IMR-90 (cell line): ENCODE measurements around the gene HPF1. TPM values are rescaled to one million over a fixed set of nuclear protein-coding genes. Genes with fewer than 3 reads are reported as not detected.

Experiments
- ATAC-seq: fragments of 200-7000 bp; cut with Tn5 transposase; 2 replicates; pipeline ENCODE4 v1.9.1; 2020; ENCODE audit warnings: low read depth, mild to moderate bottlenecking, moderate library complexity
- BruUV-seq: library from RNA; stranded (reverse); fragments of 400-500 nt; replicated peaks from 2 replicates; lab custom pipeline; 2021; lab: Mats Ljungman, UMichigan
- CTCF ChIA-PET: fragments of 300-600 bp; formaldehyde crosslinking; extraction: SDS; loops from one replicate; lab custom pipeline; 2021; ENCODE audit warnings: antibody characterized with exemption; lab: Yijun Ruan, JAX
- POLR2A ChIA-PET: fragments of 300-600 bp; sonication (Branson Sonifier 250); formaldehyde crosslinking; loops from one replicate; lab custom pipeline; 2022; ENCODE audit warnings: antibody characterized with exemption; ENCODE audit not compliant: unreplicated experiment; lab: Charles Lee
- DNase-seq: peaks from one replicate; pipeline ENCODE4 v3.0.0; 2013
- H2AFZ ChIP-seq: replicated peaks from 2 replicates; pipeline ENCODE3; 2013; ENCODE audit warnings: low read length, mild to moderate bottlenecking; ENCODE audit not compliant: poor library complexity
- H2AK5ac ChIP-seq: 2 replicates; pipeline ENCODE4 v1.6.1; 2013; ENCODE audit warnings: low read depth, low read length, inconsistent platforms
- H2AK9ac ChIP-seq: replicated peaks from 2 replicates; pipeline ENCODE3; 2013; ENCODE audit warnings: mild to moderate bottlenecking, low read depth, low read length, moderate library complexity; ENCODE audit not compliant: poor library complexity
- H2BK120ac ChIP-seq: 2 replicates; pipeline ENCODE4 v1.6.1; 2013; ENCODE audit warnings: low read depth, low read length, inconsistent platforms
- H2BK15ac ChIP-seq: 3 replicates; pipeline ENCODE4 v1.6.1; 2013; ENCODE audit warnings: low read depth, low read length, inconsistent platforms
- H2BK20ac ChIP-seq: 2 replicates; pipeline ENCODE4 v1.6.1; 2013; ENCODE audit warnings: low read depth, mild to moderate bottlenecking, inconsistent platforms, low read length, moderate library complexity
- H2BK5ac ChIP-seq: 2 replicates; pipeline ENCODE4 v1.6.1; 2013; ENCODE audit warnings: mild to moderate bottlenecking, low read depth, low read length, inconsistent platforms; ENCODE audit not compliant: poor library complexity, severe bottlenecking
- H3K14ac ChIP-seq: replicated peaks from 2 replicates; pipeline ENCODE4 v1.6.1; 2013; ENCODE audit warnings: low read depth, low read length, inconsistent platforms
- H3K18ac ChIP-seq: 2 replicates; pipeline ENCODE4 v1.6.1; 2013; ENCODE audit warnings: low read depth, low read length, control low read depth
- H3K23ac ChIP-seq: 2 replicates; pipeline ENCODE4 v1.6.1; 2013; ENCODE audit warnings: low read depth, low read length, inconsistent platforms
- H3K27ac ChIP-seq: 2 replicates; pipeline ENCODE4 v1.5.1; 2013; ENCODE audit warnings: mild to moderate bottlenecking, control low read depth, low read length; ENCODE audit not compliant: insufficient read depth
- H3K27me3 ChIP-seq: 2 replicates; pipeline ENCODE4 v1.6.1; 2013; ENCODE audit warnings: low read length; ENCODE audit not compliant: control insufficient read depth, insufficient read depth
- H3K36me3 ChIP-seq: 2 replicates; pipeline ENCODE4 v1.6.1; 2013; ENCODE audit warnings: low read length, mixed read lengths; ENCODE audit not compliant: control insufficient read depth, insufficient read depth
- H3K4ac ChIP-seq: 2 replicates; pipeline ENCODE4 v1.6.1; 2013; ENCODE audit warnings: low read depth, low read length, inconsistent platforms
- H3K4me1 ChIP-seq: 2 replicates; pipeline ENCODE4 v1.6.1; 2013; ENCODE audit warnings: low read length, mixed read lengths; ENCODE audit not compliant: control insufficient read depth, insufficient read depth
- H3K4me2 ChIP-seq: 2 replicates; pipeline ENCODE4 v1.6.1; 2013; ENCODE audit warnings: low read depth, mild to moderate bottlenecking, control low read depth, low read length, moderate library complexity
- H3K4me3 ChIP-seq: 2 replicates; pipeline ENCODE4 v1.5.1; 2013; ENCODE audit warnings: low read depth, mild to moderate bottlenecking, control low read depth, low read length, moderate library complexity; ENCODE audit not compliant: insufficient read depth
- H3K56ac ChIP-seq: 2 replicates; pipeline ENCODE4 v1.6.1; 2013; ENCODE audit warnings: low read length, inconsistent platforms; ENCODE audit not compliant: insufficient read depth; ENCODE audit errors: extremely low read depth
- H3K79me1 ChIP-seq, 2 experiments: 2 replicates each; pipeline ENCODE4 v1.6.1; 2013; ENCODE audit warnings: low read length in 2 of 2, inconsistent platforms in 1 of 2, low read depth in 1 of 2
- H3K9ac ChIP-seq: 2 replicates; pipeline ENCODE4 v1.6.1; 2013; ENCODE audit warnings: low read depth, low read length, control low read depth
- H3K9me1 ChIP-seq: 2 replicates; pipeline ENCODE4 v1.6.1; 2013; ENCODE audit warnings: low read length, inconsistent platforms; ENCODE audit not compliant: insufficient read depth
- H3K9me3 ChIP-seq: 2 replicates; pipeline ENCODE4 v1.6.1; 2013; ENCODE audit warnings: low read length; ENCODE audit not compliant: control insufficient read depth, insufficient read depth
- H4K20me1 ChIP-seq: 2 replicates; pipeline ENCODE4 v1.6.1; 2013; ENCODE audit warnings: low read length, inconsistent platforms; ENCODE audit not compliant: insufficient read depth
- H4K5ac ChIP-seq: 2 replicates; pipeline ENCODE4 v1.6.1; 2013; ENCODE audit warnings: mild to moderate bottlenecking, low read depth, low read length, control low read depth
- H4K8ac ChIP-seq, 2 experiments: 2 replicates each; pipeline ENCODE4 v1.6.1; 2013; ENCODE audit warnings: low read depth in 2 of 2, low read length in 2 of 2, control low read depth in 1 of 2, inconsistent platforms in 1 of 2
- H4K91ac ChIP-seq: 2 replicates; pipeline ENCODE4 v1.6.1; 2013; ENCODE audit warnings: low read depth, low read length, inconsistent platforms; ENCODE audit not compliant: insufficient read depth
- CHD1 ChIP-seq: IDR thresholded peaks from 2 replicates; pipeline ENCODE4 v1.6.1; 2012; ENCODE audit warnings: low read depth, low read length, improper control_type of control experiment
- FOS ChIP-seq: fragments of 150-350 bp; IDR thresholded peaks from 2 replicates; pipeline ENCODE4 v1.6.1; 2016; ENCODE audit warnings: low read depth, low read length
- MAFK ChIP-seq: IDR thresholded peaks from 2 replicates; pipeline ENCODE4 v1.6.1; 2012; ENCODE audit warnings: low read depth, low read length, improper control_type of control experiment
- NFE2L2 ChIP-seq: fragments of 150-350 bp; IDR thresholded peaks from 2 replicates; pipeline ENCODE4 v1.6.1; 2016; ENCODE audit warnings: low read depth, mild to moderate bottlenecking, low read length
- POLR2A ChIP-seq: IDR thresholded peaks from 2 replicates; pipeline ENCODE4 v1.6.1; 2012; ENCODE audit warnings: mild to moderate bottlenecking, low read depth, low read length
- RAD21 ChIP-seq: IDR thresholded peaks from 2 replicates; pipeline ENCODE4 v1.6.1; 2012; ENCODE audit warnings: low read length, improper control_type of control experiment
- RCOR1 ChIP-seq: IDR thresholded peaks from 2 replicates; pipeline ENCODE4 v1.6.1; 2012; ENCODE audit warnings: mild to moderate bottlenecking, low read length, improper control_type of control experiment; ENCODE audit not compliant: insufficient replicate concordance
- RFX5 ChIP-seq: IDR thresholded peaks from 2 replicates; pipeline ENCODE4 v1.8.0; 2012; ENCODE audit warnings: low read depth, mild to moderate bottlenecking, low read length, moderate library complexity
- SMC3 ChIP-seq: fragments of 150-350 bp; IDR thresholded peaks from 2 replicates; pipeline ENCODE4 v1.6.1; 2016; ENCODE audit warnings: low read depth, mild to moderate bottlenecking, antibody characterized with exemption, low read length, moderate library complexity
- WGBS, 2 experiments: methylation state at CpG; one replicate each; pipeline versions ENCODE4 v1.1.5 to v1.1.7; 2013; ENCODE audit warnings: missing lambda C conversion rate in 2 of 2; ENCODE audit not compliant: insufficient read length in 1 of 2; ENCODE audit errors: extremely low coverage in 2 of 2; 5-methylcytosine and 5-hydroxymethylcytosine counted together
- dilution Hi-C: fragments of 300-500 bp; cut with HindIII; formaldehyde crosslinking; loops from one replicate; pipeline ENCODE4 v1.14.3; 2018; ENCODE audit warnings: low sequenced_read_pairs; ENCODE audit not compliant: unreplicated experiment
- in situ Hi-C: fragments of 300-500 bp; cut with MboI; formaldehyde crosslinking; loops from 3 replicates; pipeline ENCODE4 v1.14.3; 2019; ENCODE audit warnings: low sequenced_read_pairs, inconsistent platforms, mixed read lengths
- intact Hi-C: fragments of 100-400 bp; cut with micrococcal nuclease; formaldehyde crosslinking; loops from 2 replicates; pipeline ENCODE4 v1.10.0; 2022
- polyA plus RNA-seq, 3 experiments: library from polyadenylated mRNA; depleted of rRNA; stranded (reverse); fragments of >200 nt; gene quantifications; 2 replicates each; pipeline ENCODE4 v1.2.3, GENCODE V29; 2012; ENCODE audit warnings: low replicate concordance in 1 of 3
- total RNA-seq: library from RNA; depleted of rRNA; stranded (reverse); fragments of >200 nt; gene quantifications from 2 replicates; pipeline ENCODE4 v1.2.3, GENCODE V29; 2012
- TF ChIP-seq, protein P1 (sequence below): fragments of 150-350 bp; IDR thresholded peaks from 2 replicates; pipeline ENCODE4 v1.6.1; 2017; ENCODE audit warnings: mild to moderate bottlenecking, antibody characterized with exemption, low read length, low read depth
- TF ChIP-seq, protein P2 (sequence below): conservative IDR thresholded peaks from 2 replicates; pipeline ENCODE4 v1.5.1; 2012; ENCODE audit warnings: mild to moderate bottlenecking, low read depth, low read length, improper control_type of control experiment

Gene HPF1
- total and polyA plus RNA-seq, 2 of the 4 experiments (the other 2 are of a cell fraction) = 15.2 to 24.9 TPM

DNA sequence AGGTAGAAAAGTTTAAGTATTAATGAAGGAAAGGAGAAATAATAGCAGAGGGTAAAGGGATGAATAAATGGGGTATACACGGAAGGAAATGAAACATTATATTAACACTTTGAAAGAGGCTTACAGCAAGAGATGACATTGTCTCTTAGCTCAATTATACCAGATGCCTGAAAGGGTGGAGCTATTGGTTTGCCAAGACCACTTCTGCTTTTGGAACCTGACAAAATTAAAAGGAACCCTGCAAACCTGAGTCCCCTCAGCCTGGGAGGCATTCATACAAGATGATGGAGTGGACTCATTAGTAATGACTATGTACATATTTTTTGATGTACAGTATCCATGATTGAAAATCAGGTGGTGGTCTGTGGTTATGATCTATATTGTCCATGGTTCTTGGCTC is 45.1 kb upstream of the HPF1 start:
- no TSS peak for BruUV-seq
- no peak overlapping the region for H2BK15ac ChIP-seq
- no peaks in the 10 kb centered on the region for H4K20me1 ChIP-seq
- H3K79me1 ChIP-seq = no peaks in the 10 kb centered on the region
- H2BK120ac ChIP-seq = no peak overlapping the region
- H3K18ac ChIP-seq = no peak overlapping the region
- peaks cover 3% of the 10 kb centered on the region; the same call in 1 of the 2 replicates for H3K9me3 ChIP-seq
- H2AK5ac ChIP-seq = no peak overlapping the region
- H3K56ac ChIP-seq = no peak overlapping the region
- no peaks in the 10 kb centered on the region for H3K9me1 ChIP-seq
- no peak overlapping the region for H4K5ac ChIP-seq
- H3K4me2 ChIP-seq = no peak overlapping the region
- no peak overlapping the region for H4K91ac ChIP-seq
- no peak overlapping the region for H2BK5ac ChIP-seq
- H3K27me3 ChIP-seq = no peaks in the 10 kb centered on the region; the same call in 1 of the 2 replicates
- intact Hi-C loops = no loop called here
- no peak overlapping the region for H4K8ac ChIP-seq
- in situ Hi-C loops = no loop called here
- ChIA-PET POLR2A (no interaction called here), CTCF (no interaction called here)
- no peak overlapping the region for H3K4me3 ChIP-seq
- no peak overlapping the region for H2AFZ ChIP-seq
- H3K23ac ChIP-seq = no peak overlapping the region
- ATAC-seq (no peak), DNase-seq (no peak)
- H3K36me3 ChIP-seq = no peaks in the 10 kb centered on the region
- H3K14ac ChIP-seq = no peak overlapping the region
- H3K4me1 ChIP-seq = no peaks in the 10 kb centered on the region
- H2AK9ac ChIP-seq = no peak overlapping the region
- no peak overlapping the region for H2BK20ac ChIP-seq
- H3K27ac ChIP-seq = no peak overlapping the region
- WGBS, 2 experiments = 100% methylated on average over 1 of the region's 1 CpG; no CpG with 5 or more reads in 1 of the 2 experiments
- TF ChIP-seq, protein P1, sequence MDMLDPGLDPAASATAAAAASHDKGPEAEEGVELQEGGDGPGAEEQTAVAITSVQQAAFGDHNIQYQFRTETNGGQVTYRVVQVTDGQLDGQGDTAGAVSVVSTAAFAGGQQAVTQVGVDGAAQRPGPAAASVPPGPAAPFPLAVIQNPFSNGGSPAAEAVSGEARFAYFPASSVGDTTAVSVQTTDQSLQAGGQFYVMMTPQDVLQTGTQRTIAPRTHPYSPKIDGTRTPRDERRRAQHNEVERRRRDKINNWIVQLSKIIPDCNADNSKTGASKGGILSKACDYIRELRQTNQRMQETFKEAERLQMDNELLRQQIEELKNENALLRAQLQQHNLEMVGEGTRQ = no peak
- TF ChIP-seq FOS (no peak), RFX5 (no peak), RAD21 (no peak), RCOR1 (no peak), MAFK (no peak), CHD1 (no peak), POLR2A (no peak), NFE2L2 (no peak), SMC3 (no peak)
- TF ChIP-seq, protein P2, sequence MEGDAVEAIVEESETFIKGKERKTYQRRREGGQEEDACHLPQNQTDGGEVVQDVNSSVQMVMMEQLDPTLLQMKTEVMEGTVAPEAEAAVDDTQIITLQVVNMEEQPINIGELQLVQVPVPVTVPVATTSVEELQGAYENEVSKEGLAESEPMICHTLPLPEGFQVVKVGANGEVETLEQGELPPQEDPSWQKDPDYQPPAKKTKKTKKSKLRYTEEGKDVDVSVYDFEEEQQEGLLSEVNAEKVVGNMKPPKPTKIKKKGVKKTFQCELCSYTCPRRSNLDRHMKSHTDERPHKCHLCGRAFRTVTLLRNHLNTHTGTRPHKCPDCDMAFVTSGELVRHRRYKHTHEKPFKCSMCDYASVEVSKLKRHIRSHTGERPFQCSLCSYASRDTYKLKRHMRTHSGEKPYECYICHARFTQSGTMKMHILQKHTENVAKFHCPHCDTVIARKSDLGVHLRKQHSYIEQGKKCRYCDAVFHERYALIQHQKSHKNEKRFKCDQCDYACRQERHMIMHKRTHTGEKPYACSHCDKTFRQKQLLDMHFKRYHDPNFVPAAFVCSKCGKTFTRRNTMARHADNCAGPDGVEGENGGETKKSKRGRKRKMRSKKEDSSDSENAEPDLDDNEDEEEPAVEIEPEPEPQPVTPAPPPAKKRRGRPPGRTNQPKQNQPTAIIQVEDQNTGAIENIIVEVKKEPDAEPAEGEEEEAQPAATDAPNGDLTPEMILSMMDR = no peak
- dilution Hi-C loops = no loop called here
- H3K9ac ChIP-seq = no peak overlapping the region
- no peak overlapping the region for H3K4ac ChIP-seq
